Mesenchymal stem cell (in vitro differentiated cells and primary cell): ENCODE measurements around the gene CRB2.

ENCODE experiments used
- DNase-seq: peaks from one replicate; pipeline ENCODE4 v3.0.0-alpha.2; 2013
- H2AFZ ChIP-seq: one replicate; pipeline ENCODE4 v1.6.1; 2013; ENCODE audit warnings: low read depth, mild to moderate bottlenecking, control low read depth, inconsistent platforms, low read length, moderate library complexity
- H2AK5ac ChIP-seq: 2 replicates; pipeline ENCODE4 v1.6.1; 2013; ENCODE audit warnings: low read length, moderate library complexity, mild to moderate bottlenecking, inconsistent platforms; ENCODE audit not compliant: severe bottlenecking
- H2BK120ac ChIP-seq: one replicate; pipeline ENCODE4 v1.6.1; 2013; ENCODE audit warnings: low read depth, mild to moderate bottlenecking, inconsistent platforms, low read length, moderate library complexity
- H2BK12ac ChIP-seq, 2 experiments: one replicate each; pipeline ENCODE4 v1.6.1; 2013; ENCODE audit warnings: inconsistent platforms in 2 of 2, low read length in 2 of 2, mild to moderate bottlenecking in 2 of 2, moderate library complexity in 2 of 2, control low read depth in 1 of 2
- H2BK15ac ChIP-seq: one replicate; pipeline ENCODE4 v1.6.1; 2013; ENCODE audit warnings: mild to moderate bottlenecking, low read depth, inconsistent platforms; ENCODE audit not compliant: poor library complexity, severe bottlenecking
- H2BK5ac ChIP-seq: 2 replicates; pipeline ENCODE4 v1.6.1; 2013; ENCODE audit warnings: low read depth, mild to moderate bottlenecking, low read length, control low read depth, inconsistent platforms; ENCODE audit not compliant: poor library complexity, severe bottlenecking
- H3K14ac ChIP-seq, 2 experiments: one replicate each; pipeline ENCODE4 v1.6.1; 2013; ENCODE audit warnings: inconsistent platforms in 2 of 2, low read length in 2 of 2, control low read depth in 1 of 2, mild to moderate bottlenecking in 1 of 2, moderate library complexity in 1 of 2
- H3K18ac ChIP-seq, 2 experiments: one replicate each; pipeline ENCODE4 v1.6.1; 2013; ENCODE audit warnings: inconsistent platforms in 2 of 2, low read length in 2 of 2, control low read depth in 1 of 2, low read depth in 1 of 2, mild to moderate bottlenecking in 1 of 2
- H3K23ac ChIP-seq, 2 experiments: one replicate each; pipeline ENCODE4 v1.6.1; 2013; ENCODE audit warnings: inconsistent platforms in 2 of 2, low read length in 2 of 2, mild to moderate bottlenecking in 2 of 2, moderate library complexity in 2 of 2, control low read depth in 1 of 2
- H3K27ac ChIP-seq: 2 replicates; pipeline ENCODE4 v1.5.1; 2013; ENCODE audit warnings: mild to moderate bottlenecking, moderate library complexity, low read length, control low read depth, inconsistent platforms; ENCODE audit not compliant: poor library complexity, severe bottlenecking
- H3K27me3 ChIP-seq, 2 experiments: 2 replicates each; pipeline versions ENCODE4 v1.6.1 to v1.7.0; 2013; ENCODE audit warnings: low read length in 2 of 2, mild to moderate bottlenecking in 2 of 2, moderate library complexity in 2 of 2, control low read depth in 1 of 2, inconsistent platforms in 1 of 2; ENCODE audit not compliant: control insufficient read depth in 1 of 2, insufficient read depth in 1 of 2
- H3K36me3 ChIP-seq, 2 experiments: 2 replicates each; pipeline versions ENCODE4 v1.6.1 to v1.7.0; 2013; ENCODE audit warnings: low read length in 2 of 2, control low read depth in 1 of 2, inconsistent platforms in 1 of 2, low read depth in 1 of 2, mild to moderate bottlenecking in 1 of 2; ENCODE audit not compliant: insufficient read depth in 2 of 2, control insufficient read depth in 1 of 2
- H3K4ac ChIP-seq, 2 experiments: one replicate each; pipeline ENCODE4 v1.6.1; 2013; ENCODE audit warnings: inconsistent platforms in 2 of 2, low read length in 2 of 2, mild to moderate bottlenecking in 2 of 2, moderate library complexity in 2 of 2, control low read depth in 1 of 2, low read depth in 1 of 2
- H3K4me1 ChIP-seq: 2 replicates; pipeline ENCODE4 v1.6.1; 2013; ENCODE audit warnings: low read depth, low read length, control low read depth; ENCODE audit not compliant: control insufficient read depth, insufficient read depth
- H3K4me2 ChIP-seq: 2 replicates; pipeline ENCODE4 v1.6.1; 2013; ENCODE audit warnings: low read length, mild to moderate bottlenecking, inconsistent platforms; ENCODE audit not compliant: poor library complexity, severe bottlenecking
- H3K4me3 ChIP-seq, 2 experiments: 2 replicates each; pipeline versions ENCODE4 v1.5.1 to v1.7.0; 2013; ENCODE audit warnings: low read length in 2 of 2, mild to moderate bottlenecking in 2 of 2, control low read depth in 1 of 2, low read depth in 1 of 2; ENCODE audit not compliant: insufficient read depth in 1 of 2
- H3K79me1 ChIP-seq: replicated peaks from 2 replicates; pipeline ENCODE4 v1.6.1; 2013; ENCODE audit warnings: mild to moderate bottlenecking, control low read depth, low read length, inconsistent platforms; ENCODE audit not compliant: poor library complexity, severe bottlenecking
- H3K9ac ChIP-seq: 2 replicates; pipeline ENCODE4 v1.7.0; 2013; ENCODE audit warnings: mild to moderate bottlenecking, low read length, moderate library complexity
- H3K9me3 ChIP-seq: 2 replicates; pipeline ENCODE4 v1.7.0; 2013; ENCODE audit warnings: mild to moderate bottlenecking, low read length; ENCODE audit not compliant: control insufficient read depth
- H4K8ac ChIP-seq: one replicate; pipeline ENCODE4 v1.6.1; 2013; ENCODE audit warnings: inconsistent platforms, mild to moderate bottlenecking, low read length, moderate library complexity
- H4K91ac ChIP-seq: one replicate; pipeline ENCODE4 v1.6.1; 2013; ENCODE audit warnings: mild to moderate bottlenecking, low read length, inconsistent platforms
- WGBS: methylation state at CpG from one replicate; pipeline ENCODE4 v1.1.7; 2013; ENCODE audit warnings: mixed read lengths; 5-methylcytosine and 5-hydroxymethylcytosine counted together

The CRB2 gene

GRCh38 chr9:123318202-123318601 is 37.8 kb upstream of the CRB2 start:
- H3K14ac ChIP-seq, result no peak overlapping the region

GRCh38 chr9:123318961-123319421 is 37.0 kb upstream of the CRB2 start:
- Histone ChIP-seq H3K36me3 (no peaks in the 10 kb centered on the region), H4K8ac (no peak overlapping the region), H2BK5ac (no peak overlapping the region), H3K27me3 (peaks cover 17 to 48% of the 10 kb centered on the region in 2 experiments), H3K14ac (no peak overlapping the region), H3K4ac (no peak overlapping the region), H3K18ac (no peak overlapping the region), H3K79me1 (no peaks in the 10 kb centered on the region), H3K4me3 (no peak overlapping the region), H3K9me3 (no peaks in the 10 kb centered on the region), H4K91ac (no peak overlapping the region), H3K4me1 (peaks cover 5% of the 10 kb centered on the region), H3K27ac (no peak overlapping the region), H3K4me2 (no peak overlapping the region), H3K9ac (no peak overlapping the region), H2AK5ac (no peak overlapping the region), H3K23ac (no peak overlapping the region), H2BK12ac (no peak overlapping the region), H2BK120ac (no peak overlapping the region), H2BK15ac (no peak overlapping the region), H2AFZ (no peak overlapping the region)
- 72% methylated on average over 7 of the region's 7 CpGs for WGBS
- DNase-seq, result no peak

More at GRCh38 chr9:123318202-123318601, 37.8 kb upstream of the CRB2 start:
- no peak overlapping the region for H2AFZ ChIP-seq
- no peak overlapping the region for H3K18ac ChIP-seq
- H2AK5ac ChIP-seq, result no peak overlapping the region
- H3K4me3 ChIP-seq, result no peak overlapping the region
- H3K23ac ChIP-seq, result no peak overlapping the region
- no peak overlapping the region for H2BK5ac ChIP-seq
- H4K91ac ChIP-seq, result no peak overlapping the region
- no peak overlapping the region for H2BK15ac ChIP-seq
- peaks cover 17 to 45% of the 10 kb centered on the region in 2 experiments for H3K27me3 ChIP-seq
- H3K9me3 ChIP-seq, result no peaks in the 10 kb centered on the region
- H3K36me3 ChIP-seq, result no peaks in the 10 kb centered on the region
- no peak for DNase-seq
- no peak overlapping the region for H2BK120ac ChIP-seq
- H3K4ac ChIP-seq, result no peak overlapping the region
- no peak overlapping the region for H3K27ac ChIP-seq
- WGBS, result 82% methylated on average over 7 of the region's 7 CpGs
- peaks cover 5% of the 10 kb centered on the region for H3K4me1 ChIP-seq
- H2BK12ac ChIP-seq, result no peak overlapping the region
- H3K4me2 ChIP-seq, result no peak overlapping the region
- no peak overlapping the region for H4K8ac ChIP-seq
- no peaks in the 10 kb centered on the region for H3K79me1 ChIP-seq
- no peak overlapping the region for H3K9ac ChIP-seq

DNA sequence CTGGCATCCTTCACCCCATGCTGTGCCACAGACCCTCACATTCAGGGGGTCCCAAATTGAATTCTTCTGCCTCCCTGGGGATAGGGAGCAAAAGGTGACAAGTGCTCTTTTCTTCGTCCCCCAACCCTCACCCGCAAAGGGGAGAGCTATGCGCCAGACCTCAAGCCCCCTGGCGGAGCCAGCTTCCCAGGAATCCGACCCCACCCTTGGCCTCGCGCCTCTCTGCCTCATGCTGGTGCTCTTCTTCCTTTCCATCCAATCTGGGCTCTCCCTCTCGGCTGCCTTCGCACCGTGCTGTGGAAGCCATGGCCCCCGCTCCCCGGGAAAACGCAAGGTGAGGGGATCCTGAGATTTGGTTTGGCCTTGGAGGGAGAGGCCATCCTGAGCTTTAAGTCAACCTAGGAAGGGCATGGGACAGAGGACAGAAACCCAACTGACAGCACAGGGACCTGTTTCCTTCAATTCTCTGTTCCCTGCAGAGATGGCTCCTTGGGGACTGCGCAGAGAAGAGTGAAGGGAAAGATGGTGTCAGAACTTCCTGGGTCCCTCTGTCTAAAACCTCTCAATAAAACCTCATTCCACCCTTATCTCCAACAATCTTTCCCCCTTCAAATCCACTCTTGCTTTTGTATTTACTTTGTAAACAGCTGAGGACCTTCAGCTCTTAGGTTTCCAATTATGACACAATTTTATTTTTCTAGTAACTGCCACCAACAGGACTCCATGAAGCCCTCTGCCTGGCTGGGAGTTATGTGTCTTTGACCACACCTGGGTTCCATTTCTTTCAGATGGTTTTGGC is 36.3 kb upstream of the CRB2 start:
- no peak overlapping the region for H3K18ac ChIP-seq
- H2BK5ac ChIP-seq, result no peak overlapping the region
- no peak overlapping the region for H3K23ac ChIP-seq
- 72% methylated on average over 14 of the region's 14 CpGs for WGBS
- no peak overlapping the region for H3K27ac ChIP-seq
- no peaks in the 10 kb centered on the region for H3K79me1 ChIP-seq
- H3K27me3 ChIP-seq, result peaks cover 14 to 50% of the 10 kb centered on the region in 2 experiments
- no peak overlapping the region for H2BK12ac ChIP-seq
- H3K36me3 ChIP-seq, result no peaks in the 10 kb centered on the region
- no peaks in the 10 kb centered on the region for H3K9me3 ChIP-seq
- no peak overlapping the region for H2AK5ac ChIP-seq
- DNase-seq, result no peak
- H3K14ac ChIP-seq, result no peak overlapping the region
- no peak overlapping the region for H2BK15ac ChIP-seq
- H3K4me3 ChIP-seq, result no peak overlapping the region
- H2BK120ac ChIP-seq, result no peak overlapping the region
- H4K8ac ChIP-seq, result no peak overlapping the region
- H2AFZ ChIP-seq, result no peak overlapping the region
- no peak overlapping the region for H3K4ac ChIP-seq
- H3K4me1 ChIP-seq, result peaks cover 5% of the 10 kb centered on the region
- no peak overlapping the region for H4K91ac ChIP-seq
- H3K4me2 ChIP-seq, result no peak overlapping the region
- H3K9ac ChIP-seq, result no peak overlapping the region

GRCh38 chr9:123320814-123321213 is 35.2 kb upstream of the CRB2 start:
- Histone ChIP-seq H3K4me2 (no peak overlapping the region), H3K9me3 (no peaks in the 10 kb centered on the region), H4K8ac (no peak overlapping the region)

More at GRCh38 chr9:123320814-123321213, 35.2 kb upstream of the CRB2 start:
- WGBS, result 82% methylated on average over 4 of the region's 5 CpGs
- Histone ChIP-seq H3K27me3 (peaks cover 17 to 61% of the 10 kb centered on the region in 2 experiments), H2AK5ac (no peak overlapping the region), H2BK120ac (no peak overlapping the region), H3K23ac (no peak overlapping the region), H3K4ac (no peak overlapping the region), H2BK15ac (no peak overlapping the region), H2BK5ac (no peak overlapping the region), H2BK12ac (no peak overlapping the region), H3K79me1 (no peaks in the 10 kb centered on the region), H2AFZ (no peak overlapping the region), H3K4me1 (peaks cover 5% of the 10 kb centered on the region), H3K36me3 (no peaks in the 10 kb centered on the region), H3K18ac (no peak overlapping the region), H3K4me3 (no peak overlapping the region), H3K27ac (no peak overlapping the region), H3K9ac (no peak overlapping the region), H3K14ac (no peak overlapping the region), H4K91ac (no peak overlapping the region)
- DNase-seq, result no peak
